GM12878 (cell line): ENCODE results near the gene AEBP2. TPM values are rescaled to one million over a fixed set of nuclear protein-coding genes. Genes with fewer than 3 reads are reported as not detected.

Source experiments
- ATAC-seq: fragments of 200-7000 bp; cut with Tn5 transposase; 3 replicates; pipeline ENCODE4 v1.9.1; 2020; ENCODE audit warnings: mild to moderate bottlenecking, moderate library complexity
- BruUV-seq: library from RNA; stranded (reverse); fragments of 400-500 nt; replicated peaks from 2 replicates; lab custom pipeline; 2021; lab: Mats Ljungman, UMichigan
- CTCF ChIA-PET: fragments of 300-600 bp; sonication (Branson Sonifier 250); formaldehyde crosslinking; extraction: SDS; loops from one replicate; lab custom pipeline; 2021; ENCODE audit warnings: inconsistent platforms; lab: Yijun Ruan, JAX
- POLR2A ChIA-PET: fragments of 350-600 bp; formaldehyde crosslinking; extraction: SDS; loops from one replicate; lab custom pipeline; 2021; ENCODE audit warnings: inconsistent platforms; lab: Charles Lee
- RAD21 ChIA-PET: fragments of 300-600 bp; sonication (Branson Sonifier 250); formaldehyde crosslinking; loops from one replicate; lab custom pipeline; 2023; ENCODE audit warnings: antibody characterized with exemption; ENCODE audit not compliant: unreplicated experiment; lab: Charles Lee
- SMC1A ChIA-PET: fragments of 300-600 bp; sonication (Branson Sonifier 250); formaldehyde crosslinking; loops from one replicate; lab custom pipeline; 2023; ENCODE audit not compliant: unreplicated experiment, uncharacterized antibody; lab: Charles Lee
- DNase-seq: peaks from one replicate; pipeline ENCODE4 v3.0.0-alpha.2; 2011; ENCODE audit warnings: low read depth, low spot score
- FAIRE-seq: peaks from 3 replicates; lab custom pipeline; 2011; peaks lifted over from hg19 to GRCh38; lab: Jason Lieb, UNC
- H2AFZ ChIP-seq: 2 replicates; pipeline ENCODE4 v1.6.0; 2011; ENCODE audit warnings: low read depth, low read length, control low read depth; ENCODE audit not compliant: control insufficient read depth
- H3K27ac ChIP-seq: 2 replicates; pipeline ENCODE4 v1.5.1; 2011; ENCODE audit warnings: control low read depth; ENCODE audit not compliant: control insufficient read depth, insufficient read depth
- H3K27me3 ChIP-seq, 2 experiments: replicated peaks in 1 of 2; 2 replicates each; pipeline versions ENCODE4 v1.6.0 to v1.6.1; 2011; ENCODE audit warnings: low read length in 1 of 2; ENCODE audit not compliant: control insufficient read depth in 2 of 2, insufficient read depth in 2 of 2
- H3K36me3 ChIP-seq, 2 experiments: 2 replicates each; pipeline ENCODE4 v1.5.1; 2011; ENCODE audit warnings: low read length in 1 of 2; ENCODE audit not compliant: control insufficient read depth in 2 of 2, insufficient read depth in 2 of 2
- H3K4me1 ChIP-seq: 2 replicates; pipeline ENCODE4 v1.6.1; 2011; ENCODE audit warnings: mild to moderate bottlenecking, low read length, moderate library complexity, mixed read lengths; ENCODE audit not compliant: control insufficient read depth, insufficient read depth
- H3K4me2 ChIP-seq: 2 replicates; pipeline ENCODE4 v1.6.0; 2011; ENCODE audit warnings: control low read depth; ENCODE audit not compliant: control insufficient read depth, insufficient read depth
- H3K4me3 ChIP-seq: fragments of 200-600 bp; sonication (generic); 2 replicates; pipeline ENCODE4 v1.5.1; 2016
- H3K79me2 ChIP-seq: 2 replicates; pipeline ENCODE4 v1.6.0; 2011; ENCODE audit warnings: low read length; ENCODE audit not compliant: control insufficient read depth, insufficient read depth
- H3K9ac ChIP-seq: 2 replicates; pipeline ENCODE4 v1.8.0; 2011; ENCODE audit warnings: low read length, control low read depth, mixed read lengths; ENCODE audit not compliant: control insufficient read depth, insufficient read depth
- H3K9me3 ChIP-seq: replicated peaks from 3 replicates; pipeline ENCODE4 v1.5.1; 2011; ENCODE audit warnings: mild to moderate bottlenecking, low read length; ENCODE audit not compliant: control insufficient read depth, insufficient read depth
- H4K20me1 ChIP-seq: 2 replicates; pipeline ENCODE4 v1.6.0; 2011; ENCODE audit not compliant: control insufficient read depth, insufficient read depth
- CBX3 ChIP-seq: fragments of 200-600 bp; sonication (generic); IDR thresholded peaks from 2 replicates; pipeline ENCODE4 v1.6.1; 2016; ENCODE audit warnings: low read depth, borderline replicate concordance
- EED ChIP-seq: sonication (generic); IDR thresholded peaks from 2 replicates; pipeline ENCODE4 v1.6.1; 2016; ENCODE audit warnings: antibody characterized with exemption, low read depth
- EZH2 ChIP-seq: IDR thresholded peaks from 2 replicates; pipeline ENCODE4 v1.6.1; 2012; ENCODE audit warnings: low read depth, mild to moderate bottlenecking, control low read depth, inconsistent platforms, low read length, borderline replicate concordance; ENCODE audit not compliant: control insufficient read depth
- HDAC2 ChIP-seq: fragments of 200-600 bp; sonication (generic); IDR thresholded peaks from 2 replicates; pipeline ENCODE4 v1.6.1; 2017
- JUNB ChIP-seq: IDR thresholded peaks from 2 replicates; pipeline ENCODE4 v1.6.1; 2016; ENCODE audit warnings: antibody characterized with exemption, mild to moderate bottlenecking
- KDM1A ChIP-seq: fragments of 200-600 bp; sonication (generic); IDR thresholded peaks from 2 replicates; pipeline ENCODE4 v1.6.1; 2016; ENCODE audit warnings: borderline replicate concordance
- MTA3 ChIP-seq: IDR thresholded peaks from 2 replicates; pipeline ENCODE4 v1.6.1; 2012; ENCODE audit warnings: low read length, inconsistent platforms, borderline replicate concordance
- NBN ChIP-seq: fragments of 450-650 bp; IDR thresholded peaks from 2 replicates; pipeline ENCODE4 v1.6.1; 2016
- NR2F1 ChIP-seq: fragments of 450-650 bp; conservative IDR thresholded peaks from 2 replicates; pipeline ENCODE4 v1.6.1; 2017; ENCODE audit warnings: mild to moderate bottlenecking
- PAX5 ChIP-seq: IDR thresholded peaks from 2 replicates; pipeline ENCODE4 v1.6.1; 2011; ENCODE audit warnings: low read depth, low read length, borderline replicate concordance
- POLR2AphosphoS2 ChIP-seq: IDR thresholded peaks from 2 replicates; pipeline ENCODE4 v1.6.1; 2011; ENCODE audit warnings: low read depth, mild to moderate bottlenecking, low read length, improper control_type of control experiment, moderate library complexity
- POLR2AphosphoS5 ChIP-seq: IDR thresholded peaks from 2 replicates; pipeline ENCODE4 v1.6.1; 2011; ENCODE audit warnings: mild to moderate bottlenecking, low read length, inconsistent platforms
- SKIL ChIP-seq: fragments of 450-650 bp; IDR thresholded peaks from 2 replicates; pipeline ENCODE4 v1.6.1; 2017; ENCODE audit warnings: mild to moderate bottlenecking, low read depth, inconsistent platforms; ENCODE audit not compliant: poor library complexity, severe bottlenecking
- USF1 ChIP-seq: IDR thresholded peaks from 2 replicates; pipeline ENCODE4 v1.6.1; 2011; ENCODE audit warnings: borderline replicate concordance, low read depth, mild to moderate bottlenecking, moderate library complexity, mixed read lengths, low read length; ENCODE audit not compliant: insufficient read depth; ENCODE audit errors: extremely low read length
- ZZZ3 ChIP-seq: IDR thresholded peaks from 2 replicates; pipeline ENCODE4 v1.6.1; 2011; ENCODE audit warnings: low read depth; ENCODE audit not compliant: control insufficient read depth, insufficient read length
- WGBS: methylation state at CpG from one replicate; pipeline ENCODE4 v1.1.6; 2016; ENCODE audit warnings: low lambda C conversion rate; ENCODE audit not compliant: insufficient replicate concordance, insufficient coverage; ENCODE audit errors: missing lambda C conversion rate; 5-methylcytosine and 5-hydroxymethylcytosine counted together
- in situ Hi-C: fragments of 300-500 bp; cut with MboI; formaldehyde crosslinking; loops from 9 replicates; pipeline ENCODE4 v1.14.3; 2018; ENCODE audit warnings: mixed read lengths
- intact Hi-C: fragments of 100-400 bp; cut with micrococcal nuclease; formaldehyde crosslinking; loops from one replicate; pipeline ENCODE4 v1.14.2; 2022; ENCODE audit not compliant: unreplicated experiment
- polyA plus RNA-seq, 11 experiments: library from polyadenylated mRNA; depleted of rRNA in 4 of 11; unstranded in 6 of 11; stranded (reverse) in 5 of 11; fragments of >200 nt; fragmentation: Nextera tagmentation in 4 of 11; fragmentation: Illumina TruSeq in 1 of 11; extraction: Ambion mirVana in 4 of 11; extraction: Trizol in 1 of 11; gene quantifications; 1 replicate in 1 of 11; 2 replicates in 10 of 11; pipeline versions ENCODE4 v1.2.1 to v1.2.3, GENCODE V29; 2011 to 2016; ENCODE audit warnings: inconsistent platforms in 2 of 11, missing spikeins in 2 of 11, low read depth in 1 of 11
- total RNA-seq, 4 experiments: library from RNA; depleted of rRNA in 3 of 4; stranded (reverse); fragments of >200 nt in 3 of 4; fragmentation: Illumina TruSeq in 1 of 4; extraction: Trizol in 1 of 4; gene quantifications; 2 replicates each; pipeline versions ENCODE4 v1.2.1 to v1.2.3, GENCODE V29; 2013 to 2021

The AEBP2 gene
- total and polyA plus RNA-seq, 10 of the 15 experiments (the other 5 are each of a cell fraction or from before 2014, with no cell fraction given): 17.6 to 126 (median 44.8) TPM

DNA sequence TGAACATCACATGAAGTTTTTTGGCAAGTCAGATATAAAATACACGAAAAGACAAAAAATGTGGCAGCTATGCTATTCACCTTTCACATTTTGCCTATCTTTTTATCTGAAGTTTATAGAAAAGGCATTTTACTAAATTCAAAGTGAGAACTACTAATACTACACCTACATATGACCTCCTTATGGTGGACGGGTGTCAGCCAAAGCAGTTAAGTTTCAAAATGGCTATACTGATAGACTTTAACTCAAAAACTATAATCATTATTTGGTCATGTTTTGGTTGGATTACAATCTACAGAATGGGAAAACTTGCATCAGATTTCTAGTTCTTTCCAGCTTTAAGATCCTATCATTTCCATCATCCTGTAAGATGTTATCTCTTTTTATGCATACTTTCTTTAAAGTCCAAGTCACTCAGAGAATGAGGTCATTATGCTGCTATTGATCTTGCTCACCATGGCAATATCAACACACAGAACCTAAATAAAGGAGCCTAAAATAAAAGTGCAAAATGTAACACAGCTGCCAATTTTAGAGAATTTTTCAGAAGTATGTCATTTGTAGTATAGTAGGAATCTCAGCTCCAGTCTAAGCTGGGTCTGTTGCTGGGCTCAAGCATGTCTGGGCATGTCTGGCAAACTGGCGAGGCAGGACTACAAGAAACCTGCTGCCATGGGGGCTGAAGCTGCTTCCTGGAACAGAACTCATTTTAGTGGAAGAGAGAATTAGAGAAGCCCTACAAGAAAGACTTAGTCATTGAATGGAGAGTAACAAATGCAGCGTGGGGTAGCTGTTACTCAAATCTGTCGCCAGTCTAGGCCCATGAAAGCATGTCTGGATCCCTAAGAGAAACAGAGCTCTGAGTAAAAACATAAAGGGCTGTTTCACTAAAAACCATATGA is 7.6 kb upstream of the AEBP2 start (continued):
- TF ChIP-seq SKIL (peak; percentile 37), EZH2 (no peak), JUNB (peak; percentile 44; the same call in 1 of the 2 replicates), NBN (no peak), EED (0 out of 2 replicates have a peak, but pooled peaks have one; percentile 35)

GRCh38 chr12:19432309-19433170 is 6.8 kb upstream of the AEBP2 start:
- ChIA-PET RAD21 (interaction anchor here (0.7 to 1.0 kb wide), 2 partner anchors 11 to 50 kb away, joined by 3 to 4 read pairs; no protein-coding TSS in a partner anchor), CTCF (interaction anchor here (1.7 kb wide), 1 partner anchor 25 kb away, joined by 4 read pairs; no protein-coding TSS in a partner anchor), SMC1A (interaction anchor here (0.7 to 3.5 kb wide), 5 partner anchors 10 to 148 kb away, joined by 3 to 12 read pairs (median 4); no protein-coding TSS in a partner anchor)
- TF ChIP-seq POLR2AphosphoS2 (no peak), KDM1A (no peak), ZZZ3 (no peak), POLR2AphosphoS5 (no peak), CBX3 (no peak), PAX5 (no peak), HDAC2 (no peak), MTA3 (no peak), USF1 (no peak), NR2F1 (no peak)

More at GRCh38 chr12:19432309-19433170, 6.8 kb upstream of the AEBP2 start:
- Histone ChIP-seq H3K4me3 (no peak overlapping the region), H3K27ac (peak overlapping the region; percentile 64), H4K20me1 (no peaks in the 10 kb centered on the region), H2AFZ (peak overlapping the region; percentile 86), H3K9ac (no peak overlapping the region), H3K36me3 (no peaks in the 10 kb centered on the region), H3K4me2 (no peak overlapping the region; the same call in 1 of the 2 replicates), H3K9me3 (no peaks in the 10 kb centered on the region; the same call in 2 of the 3 replicates), H3K79me2 (no peaks in the 10 kb centered on the region), H3K27me3 (no peaks in the 10 kb centered on the region), H3K4me1 (peaks cover 17% of the 10 kb centered on the region)
- in situ Hi-C loops: no loop called here
- 85% methylated on average over 9 of the region's 9 CpGs for WGBS
- intact Hi-C loops: no loop called here
- FAIRE-seq (no peak), ATAC-seq (no peak), DNase-seq (no peak)
- BruUV-seq: no TSS peak
- POLR2A ChIA-PET: interaction anchor here (0.6 kb wide), 1 partner anchor 18 kb away, joined by 4 read pairs; no protein-coding TSS in a partner anchor
